HG03103 (cell line): ENCODE measurements around the gene RRAS2.
"Not testable (repeated sequence)": the region's sequence is repeated elsewhere in the genome, so short reads cannot be mapped to it uniquely, and the experiment has no call there.

ENCODE experiments used
- ATAC-seq: cut with Tn5 transposase; IDR thresholded peaks from one replicate; pipeline ENCODE4 v1.9.1; 2021; ENCODE audit warnings: low read depth; ENCODE audit not compliant: unreplicated experiment

RRAS2 gene

GRCh38 chr11:14373941-14374646 lies 15.1 kb upstream of the RRAS2 start:
- no peak for ATAC-seq

GRCh38 chr11:14372011-14372410 lies 13.0 kb upstream of the RRAS2 start:
- ATAC-seq: no peak

GRCh38 chr11:14371249-14371648 lies 12.3 kb upstream of the RRAS2 start:
- ATAC-seq: no peak

GRCh38 chr11:14370496-14370895 lies 11.5 kb upstream of the RRAS2 start:
- no peak for ATAC-seq

GRCh38 chr11:14369598-14369997 lies 10.6 kb upstream of the RRAS2 start:
- ATAC-seq: no peak

GRCh38 chr11:14366936-14367335 lies 8.0 kb upstream of the RRAS2 start:
- ATAC-seq: no peak

GRCh38 chr11:14364322-14364721 lies 5.3 kb upstream of the RRAS2 start:
- no peak for ATAC-seq

- no peak for ATAC-seq
Observed at GRCh38 chr11:14362611-14363010, 3.6 kb upstream of the RRAS2 start.

GRCh38 chr11:14361951-14362350 lies 3.0 kb upstream of the RRAS2 start:
- ATAC-seq: no peak

GRCh38 chr11:14360976-14361375 lies 2.0 kb upstream of the RRAS2 start:
- ATAC-seq: no peak

GRCh38 chr11:14359501-14360031 lies 583 bp upstream of the RRAS2 start:
- no peak for ATAC-seq

- ATAC-seq: peak; percentile 32
Observed at GRCh38 chr11:14357881-14358728, 878 bp downstream of the RRAS2 start.

- no peak for ATAC-seq
Observed at GRCh38 chr11:14356342-14356741, 2.6 kb downstream of the RRAS2 start.

- ATAC-seq: not testable (repeated sequence)
Observed at GRCh38 chr11:14354604-14355003, 4.4 kb downstream of the RRAS2 start.

GRCh38 chr11:14350716-14351238 lies 8.2 kb downstream of the RRAS2 start:
- no peak for ATAC-seq

GRCh38 chr11:14350215-14350614 lies 8.8 kb downstream of the RRAS2 start:
- no peak for ATAC-seq

- ATAC-seq: no peak
Observed at GRCh38 chr11:14347991-14348390, 11.0 kb downstream of the RRAS2 start.

GRCh38 chr11:14347494-14347893 lies 11.5 kb downstream of the RRAS2 start:
- no peak for ATAC-seq

GRCh38 chr11:14346303-14346955 lies 12.6 kb downstream of the RRAS2 start:
- no peak for ATAC-seq

GRCh38 chr11:14345668-14346067 lies 13.3 kb downstream of the RRAS2 start:
- no peak for ATAC-seq

- ATAC-seq: not testable (repeated sequence)
Observed at GRCh38 chr11:14345016-14345415, 14.0 kb downstream of the RRAS2 start.
